ENCODE results near the gene PRPSAP2. TPM values are rescaled to one million over a fixed set of nuclear protein-coding genes. Genes with fewer than 3 reads are reported as not detected.

The PRPSAP2 gene
- total RNA-seq, 5 donors from 2014 or later (not counting 1 experiment from before 2014, with no cell fraction given): 27.4 to 49.6 (median 39.6) TPM

DNA sequence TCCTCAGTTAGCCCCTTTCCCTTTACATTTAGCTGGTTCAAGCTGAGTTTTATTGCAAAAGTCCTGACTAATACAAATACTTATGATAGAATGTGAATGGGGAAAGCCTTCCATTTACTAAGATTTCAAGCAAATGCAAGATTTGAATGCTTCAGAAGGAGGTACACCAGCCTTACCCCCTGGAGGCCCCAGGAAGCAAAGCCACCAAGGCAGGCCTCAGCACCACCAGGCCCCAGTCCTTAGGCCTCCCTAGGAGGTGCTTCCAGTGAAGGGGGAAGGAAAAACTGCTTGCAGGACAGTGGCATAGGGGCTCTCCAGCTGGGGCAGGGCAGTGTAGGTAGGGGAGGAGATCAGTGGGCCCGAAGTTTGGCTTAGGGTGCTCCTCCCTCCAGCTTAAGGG lies 7.3 kb upstream of the PRPSAP2 start:
- peaks cover 8 to 12% (median 9%) of the 10 kb centered on the region in 3 donors for H3K4me1 Mint-ChIP-seq
- H3K4me3 ChIP-seq (ENCODE audit: control insufficient read depth in 1 of 2, extremely low read depth in 1 of 2, low read length in 1 of 2): no peak overlapping the region
- no peaks in the 10 kb centered on the region for H3K9me3 Mint-ChIP-seq
- no peaks in the 10 kb centered on the region for H3K9me3 ChIP-seq
- ATAC-seq (replicated peaks in 1 of 4) (no peak), DNase-seq (no peak)
- 60% methylated on average over 1 of the region's 1 CpG for WGBS (ENCODE audit: insufficient coverage)
- ChIA-PET CTCF (interaction anchor here in 1 of 2 donors (0.5 kb wide), 1 partner anchor 216 kb away, joined by 6 read pairs; no protein-coding TSS in a partner anchor), POLR2A (no interaction called here)
- H3K36me3 ChIP-seq (ENCODE audit: control insufficient read depth in 2 of 2, extremely low read depth in 1 of 2, insufficient read depth in 1 of 2, low read length in 1 of 2): no peaks in the 10 kb centered on the region
- H3K27ac Mint-ChIP-seq: no peak overlapping the region
- no peaks in the 10 kb centered on the region for H3K36me3 Mint-ChIP-seq
- H3K27me3 Mint-ChIP-seq: no peaks in the 10 kb centered on the region
- H3K4me3 Mint-ChIP-seq: no peak overlapping the region
- peaks cover 4 to 8% of the 10 kb centered on the region in 2 experiments for H3K4me1 ChIP-seq (ENCODE audit: control insufficient read depth in 1 of 2, extremely low read depth in 1 of 2, insufficient read depth in 2 of 2, low read length in 2 of 2)
- no peak overlapping the region for H3K27ac ChIP-seq (ENCODE audit: low read length)
- peaks cover 0 to 9% of the 10 kb centered on the region in 2 experiments for H3K27me3 ChIP-seq (replicated peaks in 1 of 2; ENCODE audit: control insufficient read depth in 2 of 2, extremely low read depth in 1 of 2, insufficient read depth in 2 of 2, low read length in 1 of 2)

DNA sequence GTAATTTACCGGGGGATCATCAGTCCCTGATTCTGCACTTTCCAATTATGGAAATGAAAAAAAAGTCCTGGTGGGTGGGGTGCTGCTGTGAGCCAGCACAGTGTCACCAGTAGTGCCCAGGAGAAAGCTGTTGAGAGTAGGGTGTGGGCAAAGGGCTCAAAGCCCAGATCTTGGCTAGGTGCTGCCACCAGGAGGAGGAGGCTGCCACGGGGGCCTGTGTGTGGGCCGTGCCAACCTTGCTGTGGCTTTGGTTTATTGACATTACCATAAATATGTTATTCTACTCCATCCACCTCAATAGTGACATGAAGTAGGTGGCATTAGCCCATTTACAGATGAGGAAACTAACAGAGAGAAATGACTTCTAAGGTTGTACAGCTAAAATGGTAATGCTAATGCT lies 6.7 kb upstream of the PRPSAP2 start:
- H3K27ac Mint-ChIP-seq: no peak overlapping the region
- no peak overlapping the region for H3K4me3 Mint-ChIP-seq
- CTCF ChIA-PET: interaction anchor here in 1 of 2 donors (0.5 kb wide), 1 partner anchor 216 kb away, joined by 6 read pairs; no protein-coding TSS in a partner anchor

DNA sequence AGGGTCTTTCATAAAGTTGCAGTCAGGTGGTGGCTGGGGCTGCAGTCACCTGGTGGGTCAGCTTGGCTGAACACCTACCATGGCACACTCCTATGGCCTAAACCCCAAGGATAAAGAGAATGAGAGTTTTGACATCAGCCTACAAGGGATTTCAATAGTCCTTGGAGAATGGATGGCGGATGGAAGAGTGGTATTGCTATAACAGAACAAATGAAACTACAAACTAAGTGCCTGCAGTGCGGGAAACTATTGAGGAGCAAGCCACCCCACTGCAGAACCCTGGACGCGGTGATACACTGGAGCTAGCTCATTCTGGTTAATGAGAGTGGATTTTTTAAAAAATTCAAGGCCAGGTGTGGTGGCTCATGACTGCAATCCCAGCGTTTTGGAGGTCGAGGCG lies 3.0 kb upstream of the PRPSAP2 start:
- no peaks in the 10 kb centered on the region for H3K9me3 Mint-ChIP-seq
- CTCF ChIA-PET: no interaction called here

More for the DNA sequence above, 6.7 kb upstream of the PRPSAP2 start:
- no peaks in the 10 kb centered on the region for H3K36me3 ChIP-seq (ENCODE audit: control insufficient read depth in 2 of 2, extremely low read depth in 1 of 2, insufficient read depth in 1 of 2, low read length in 1 of 2)
- H3K4me1 ChIP-seq (ENCODE audit: control insufficient read depth in 1 of 2, extremely low read depth in 1 of 2, insufficient read depth in 2 of 2, low read length in 2 of 2): peaks cover 6 to 11% of the 10 kb centered on the region in 2 experiments
- no peaks in the 10 kb centered on the region for H3K9me3 ChIP-seq
- 100% methylated on average over 1 of the region's 3 CpGs for WGBS (ENCODE audit: insufficient coverage)
- ATAC-seq (replicated peaks in 1 of 4) (no peak), DNase-seq (no peak)
- POLR2A ChIA-PET: no interaction called here
- no peak overlapping the region for H3K4me3 ChIP-seq (ENCODE audit: control insufficient read depth in 1 of 2, extremely low read depth in 1 of 2, low read length in 1 of 2)
- Mint-ChIP-seq H3K36me3 (no peaks in the 10 kb centered on the region), H3K27me3 (no peaks in the 10 kb centered on the region), H3K4me1 (peaks cover 13 to 17% (median 15%) of the 10 kb centered on the region in 3 donors), H3K9me3 (no peaks in the 10 kb centered on the region)
- peaks cover 0 to 9% of the 10 kb centered on the region in 2 experiments for H3K27me3 ChIP-seq (replicated peaks in 1 of 2; ENCODE audit: control insufficient read depth in 2 of 2, extremely low read depth in 1 of 2, insufficient read depth in 2 of 2, low read length in 1 of 2)
- H3K27ac ChIP-seq (ENCODE audit: low read length): no peak overlapping the region

DNA sequence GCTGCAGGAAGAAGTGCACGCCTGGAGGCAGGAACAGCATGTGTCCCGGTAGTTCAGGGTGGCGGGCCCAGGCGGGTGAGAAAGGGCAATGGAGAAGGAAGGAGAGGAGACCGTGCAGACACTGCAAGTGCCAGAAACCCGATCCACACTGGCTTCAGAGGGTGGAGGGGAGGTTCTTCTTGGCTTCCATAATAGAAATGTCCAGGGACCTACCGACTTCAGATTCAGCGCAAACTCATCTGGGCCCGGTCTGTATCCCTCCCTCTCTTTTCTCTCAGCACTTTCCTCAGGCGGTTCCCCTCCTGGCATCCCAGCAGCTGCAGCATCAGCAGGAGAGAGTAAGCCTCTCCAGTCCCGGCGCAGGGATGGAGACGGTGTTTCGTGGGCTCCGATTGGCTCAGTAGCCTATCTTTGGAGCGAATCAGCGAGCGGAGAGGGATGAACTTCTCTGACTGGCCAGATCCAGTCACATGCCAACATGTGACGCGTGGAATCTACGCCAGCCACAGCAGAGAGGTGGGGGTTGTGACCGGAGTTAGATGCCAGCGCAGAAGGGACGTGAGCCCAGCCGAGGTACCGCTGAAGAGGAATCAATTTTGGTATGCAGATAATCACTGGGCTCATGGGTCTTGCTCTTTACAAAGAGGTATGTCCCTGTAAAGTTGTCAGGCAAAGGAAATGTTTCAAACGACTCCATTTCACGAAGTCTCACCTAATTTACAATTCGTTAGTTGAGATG lies 1.9 kb upstream of the PRPSAP2 start:
- CTCF ChIA-PET: no interaction called here
- H3K4me1 Mint-ChIP-seq: peaks cover 46 to 48% (median 46%) of the 10 kb centered on the region in 3 donors
- under 1% methylated on average over 18 of the region's 29 CpGs for WGBS (ENCODE audit: insufficient coverage)

More for the DNA sequence above, 3.0 kb upstream of the PRPSAP2 start:
- POLR2A ChIA-PET: no interaction called here
- no peaks in the 10 kb centered on the region for H3K9me3 ChIP-seq
- H3K27me3 ChIP-seq (replicated peaks in 1 of 2; ENCODE audit: control insufficient read depth in 2 of 2, extremely low read depth in 1 of 2, insufficient read depth in 2 of 2, low read length in 1 of 2): no peaks in the 10 kb centered on the region
- no peaks in the 10 kb centered on the region for H3K27me3 Mint-ChIP-seq
- H3K4me3 Mint-ChIP-seq: peak overlapping the region; percentile 88 to 94 (median 91)
- no peak overlapping the region for H3K4me3 ChIP-seq (ENCODE audit: control insufficient read depth in 1 of 2, extremely low read depth in 1 of 2, low read length in 1 of 2)
- no peaks in the 10 kb centered on the region for H3K36me3 Mint-ChIP-seq
- H3K4me1 Mint-ChIP-seq: peaks cover 35 to 38% (median 36%) of the 10 kb centered on the region in 3 donors
- no peak for DNase-seq
- no peak overlapping the region for H3K27ac ChIP-seq (ENCODE audit: low read length)
- H3K36me3 ChIP-seq (ENCODE audit: control insufficient read depth in 2 of 2, extremely low read depth in 1 of 2, insufficient read depth in 1 of 2, low read length in 1 of 2): no peaks in the 10 kb centered on the region
- peaks cover 24 to 39% of the 10 kb centered on the region in 2 experiments for H3K4me1 ChIP-seq (ENCODE audit: control insufficient read depth in 1 of 2, extremely low read depth in 1 of 2, insufficient read depth in 2 of 2, low read length in 2 of 2)
- 100% methylated on average over 3 of the region's 7 CpGs for WGBS (ENCODE audit: insufficient coverage)
- peak overlapping the region in 1 of 2 donors; percentile 72 for H3K27ac Mint-ChIP-seq
- ATAC-seq (replicated peaks in 1 of 4): no peak

DNA sequence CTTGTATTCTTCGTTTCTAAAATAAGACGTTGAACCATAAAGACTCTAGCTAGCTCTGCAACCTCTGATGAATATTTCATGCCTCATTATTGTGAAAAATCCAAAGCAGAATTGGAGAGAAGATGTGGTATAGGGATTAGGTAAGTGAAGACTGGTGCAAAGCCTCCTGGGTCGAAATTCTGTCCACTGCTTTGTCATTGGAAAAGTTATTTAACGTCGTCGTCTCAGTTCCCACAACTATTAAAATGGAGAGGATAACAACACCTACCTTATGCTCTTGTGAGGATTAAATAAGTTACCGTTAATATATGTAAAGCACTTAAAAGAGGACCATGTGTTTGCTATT lies 1.4 kb upstream of the PRPSAP2 start:
- Mint-ChIP-seq H3K27ac (peak overlapping the region; percentile 88 to 90), H3K4me1 (peaks cover 48 to 51% (median 50%) of the 10 kb centered on the region in 3 donors), H3K9me3 (no peaks in the 10 kb centered on the region), H3K4me3 (peak overlapping the region; percentile 88 to 94 (median 91)), H3K27me3 (no peaks in the 10 kb centered on the region), H3K36me3 (peaks cover 2% of the 10 kb centered on the region)
- H3K4me3 ChIP-seq (ENCODE audit: control insufficient read depth in 1 of 2, extremely low read depth in 1 of 2, low read length in 1 of 2): peak overlapping the region; percentile 75 to 76
- DNase-seq: no peak
- ChIA-PET CTCF (no interaction called here), POLR2A (interaction anchor here in 1 of 2 donors (0.7 kb wide), 1 partner anchor 98 kb away, joined by 3 read pairs; no protein-coding TSS in a partner anchor)
- ATAC-seq (replicated peaks in 1 of 4): no peak
- H3K4me1 ChIP-seq (ENCODE audit: control insufficient read depth in 1 of 2, extremely low read depth in 1 of 2, insufficient read depth in 2 of 2, low read length in 2 of 2): peaks cover 30 to 45% of the 10 kb centered on the region in 2 experiments
- H3K36me3 ChIP-seq (ENCODE audit: control insufficient read depth in 2 of 2, extremely low read depth in 1 of 2, insufficient read depth in 1 of 2, low read length in 1 of 2): no peaks in the 10 kb centered on the region
- no peaks in the 10 kb centered on the region for H3K9me3 ChIP-seq
- H3K27me3 ChIP-seq (replicated peaks in 1 of 2; ENCODE audit: control insufficient read depth in 2 of 2, extremely low read depth in 1 of 2, insufficient read depth in 2 of 2, low read length in 1 of 2): no peaks in the 10 kb centered on the region
- H3K27ac ChIP-seq (ENCODE audit: low read length): peak overlapping the region; percentile 50
- 0% methylated on average over 1 of the region's 7 CpGs for WGBS (ENCODE audit: insufficient coverage)

More for the DNA sequence above, 1.9 kb upstream of the PRPSAP2 start:
- H3K4me3 Mint-ChIP-seq: peak overlapping the region; percentile 88 to 94 (median 91)
- Histone ChIP-seq H3K27ac (ENCODE audit: low read length) (peak overlapping the region; percentile 50), H3K4me3 (ENCODE audit: control insufficient read depth in 1 of 2, extremely low read depth in 1 of 2, low read length in 1 of 2) (peak overlapping the region; percentile 75 to 76), H3K36me3 (ENCODE audit: control insufficient read depth in 2 of 2, extremely low read depth in 1 of 2, insufficient read depth in 1 of 2, low read length in 1 of 2) (no peaks in the 10 kb centered on the region), H3K27me3 (replicated peaks in 1 of 2; ENCODE audit: control insufficient read depth in 2 of 2, extremely low read depth in 1 of 2, insufficient read depth in 2 of 2, low read length in 1 of 2) (no peaks in the 10 kb centered on the region), H3K9me3 (no peaks in the 10 kb centered on the region), H3K4me1 (ENCODE audit: control insufficient read depth in 1 of 2, extremely low read depth in 1 of 2, insufficient read depth in 2 of 2, low read length in 2 of 2) (peaks cover 30 to 45% of the 10 kb centered on the region in 2 experiments)
- H3K36me3 Mint-ChIP-seq: no peaks in the 10 kb centered on the region
- ATAC-seq (replicated peaks in 1 of 4): peak; percentile 88 to 91 (median 90)
- peak; percentile 59 to 94 (median 84) for DNase-seq
- H3K9me3 Mint-ChIP-seq: no peaks in the 10 kb centered on the region
- POLR2A ChIA-PET: no interaction called here
- no peaks in the 10 kb centered on the region for H3K27me3 Mint-ChIP-seq
- H3K27ac Mint-ChIP-seq: peak overlapping the region; percentile 88 to 90

DNA sequence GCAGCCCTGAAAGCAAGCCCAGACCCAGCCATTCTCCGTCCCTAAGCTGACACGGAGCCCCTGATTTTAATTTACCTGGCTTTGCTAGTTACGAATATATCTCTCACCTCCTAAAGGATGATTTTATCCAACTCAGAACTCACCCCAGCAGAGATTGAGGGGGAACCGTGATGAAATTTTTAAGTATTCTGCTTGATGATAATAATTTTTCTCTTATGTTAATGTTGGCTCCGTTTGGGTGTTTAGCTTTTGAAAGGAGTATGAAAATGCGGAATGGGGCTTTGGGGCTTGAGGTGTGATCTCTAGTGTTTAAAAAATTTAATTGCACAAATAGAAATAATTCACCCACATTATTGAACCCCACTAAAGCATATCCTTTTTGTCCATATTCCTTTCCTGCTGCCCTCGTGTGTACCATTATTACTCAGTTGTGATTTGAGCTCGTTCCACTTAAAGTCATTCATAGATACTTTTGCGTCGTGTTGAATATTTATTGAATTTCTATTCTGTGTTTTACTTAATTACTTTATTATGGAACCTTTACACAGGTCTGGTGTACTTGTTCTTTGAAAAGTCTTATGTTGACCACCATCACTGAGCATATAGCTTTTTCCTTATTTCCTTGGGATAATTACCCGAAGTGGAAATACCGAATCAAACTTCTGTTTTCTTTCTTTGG lies 775 bp downstream of the PRPSAP2 start:
- ChIA-PET POLR2A (interaction anchor here in 1 of 2 donors (0.6 to 0.8 kb wide), 2 partner anchors 9 to 68 kb away, joined by 4 read pairs; no protein-coding TSS in a partner anchor), CTCF (interaction anchor here (0.6 to 1.4 kb wide), 3 partner anchors 233 to 1340 kb away, joined by 3 to 4 read pairs (median 3); no protein-coding TSS in a partner anchor)
- Histone ChIP-seq H3K27me3 (replicated peaks in 1 of 2; ENCODE audit: control insufficient read depth in 2 of 2, extremely low read depth in 1 of 2, insufficient read depth in 2 of 2, low read length in 1 of 2) (no peaks in the 10 kb centered on the region), H3K27ac (ENCODE audit: low read length) (peak overlapping the region; percentile 74), H3K36me3 (ENCODE audit: control insufficient read depth in 2 of 2, extremely low read depth in 1 of 2, insufficient read depth in 1 of 2, low read length in 1 of 2) (no peaks in the 10 kb centered on the region), H3K9me3 (no peaks in the 10 kb centered on the region), H3K4me1 (ENCODE audit: control insufficient read depth in 1 of 2, extremely low read depth in 1 of 2, insufficient read depth in 2 of 2, low read length in 2 of 2) (peaks cover 30 to 45% of the 10 kb centered on the region in 2 experiments), H3K4me3 (ENCODE audit: control insufficient read depth in 1 of 2, extremely low read depth in 1 of 2, low read length in 1 of 2) (peak overlapping the region; percentile 52 to 81)
- no peaks in the 10 kb centered on the region for H3K9me3 Mint-ChIP-seq
- peak overlapping the region; percentile 85 to 94 (median 91) for H3K4me3 Mint-ChIP-seq
- ATAC-seq (replicated peaks in 1 of 4): no peak
- H3K36me3 Mint-ChIP-seq: peaks cover 3% of the 10 kb centered on the region
- no peaks in the 10 kb centered on the region for H3K27me3 Mint-ChIP-seq
- no CpG with 5 or more reads among the region's 12 CpGs for WGBS (ENCODE audit: insufficient coverage)
- peaks cover 57 to 62% (median 58%) of the 10 kb centered on the region in 3 donors for H3K4me1 Mint-ChIP-seq
- peak overlapping the region; percentile 72 to 74 for H3K27ac Mint-ChIP-seq
- no peak for DNase-seq
